ENCODE results near the gene DCAF6.

DCAF6 gene

DNA sequence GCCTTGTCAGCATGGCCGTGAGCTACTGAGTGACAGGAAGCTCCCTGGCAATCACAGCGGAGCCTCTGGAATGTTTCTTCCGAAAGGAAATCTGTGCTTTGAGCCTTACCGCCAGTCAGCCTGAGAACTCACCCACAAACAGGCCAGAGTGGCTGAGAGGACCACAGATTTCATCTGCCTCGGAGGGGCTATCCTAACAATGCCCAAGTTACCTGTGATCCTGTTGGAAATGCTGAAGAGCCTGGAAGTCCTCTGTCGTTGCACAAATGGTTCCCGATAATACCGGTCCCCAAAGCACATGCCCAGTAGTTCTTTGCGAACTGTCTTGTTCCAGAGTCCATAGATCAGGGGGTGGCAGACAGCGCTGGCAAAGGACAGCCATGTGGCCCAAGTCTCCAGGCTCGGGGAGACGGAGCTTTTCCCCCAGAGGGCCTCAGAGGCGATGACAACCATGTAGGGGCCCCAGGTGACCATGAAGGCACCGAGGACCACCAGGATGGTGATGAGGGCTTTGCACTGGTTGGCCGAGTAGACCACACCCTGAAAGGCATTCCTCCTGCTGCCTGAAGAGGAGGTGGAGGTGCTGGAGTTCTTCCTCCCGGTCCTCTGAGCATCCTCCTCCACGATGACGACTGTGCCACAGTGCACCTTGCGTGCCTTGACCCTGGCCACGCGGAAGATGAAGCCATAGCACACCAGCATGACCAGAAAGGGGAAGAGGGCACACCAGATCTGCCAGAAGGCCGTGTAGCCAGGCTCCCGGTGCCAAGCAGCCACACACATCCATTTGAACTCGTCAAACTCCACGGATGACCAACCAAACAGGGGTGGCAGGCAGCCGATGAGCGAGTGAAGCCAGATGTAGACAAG lies 160.0 kb downstream of the DCAF6 start:
- Histone ChIP-seq H3K4me3 (ENCODE audit: low read depth, low read length) (no peak overlapping the region), H3K9me3 (no peaks in the 10 kb centered on the region), H3K36me3 (no peaks in the 10 kb centered on the region), H3K4me1 (no peaks in the 10 kb centered on the region; the same call in 1 of the 2 replicates), H3K27me3 (no peaks in the 10 kb centered on the region)
- TF ChIP-seq, protein P1, sequence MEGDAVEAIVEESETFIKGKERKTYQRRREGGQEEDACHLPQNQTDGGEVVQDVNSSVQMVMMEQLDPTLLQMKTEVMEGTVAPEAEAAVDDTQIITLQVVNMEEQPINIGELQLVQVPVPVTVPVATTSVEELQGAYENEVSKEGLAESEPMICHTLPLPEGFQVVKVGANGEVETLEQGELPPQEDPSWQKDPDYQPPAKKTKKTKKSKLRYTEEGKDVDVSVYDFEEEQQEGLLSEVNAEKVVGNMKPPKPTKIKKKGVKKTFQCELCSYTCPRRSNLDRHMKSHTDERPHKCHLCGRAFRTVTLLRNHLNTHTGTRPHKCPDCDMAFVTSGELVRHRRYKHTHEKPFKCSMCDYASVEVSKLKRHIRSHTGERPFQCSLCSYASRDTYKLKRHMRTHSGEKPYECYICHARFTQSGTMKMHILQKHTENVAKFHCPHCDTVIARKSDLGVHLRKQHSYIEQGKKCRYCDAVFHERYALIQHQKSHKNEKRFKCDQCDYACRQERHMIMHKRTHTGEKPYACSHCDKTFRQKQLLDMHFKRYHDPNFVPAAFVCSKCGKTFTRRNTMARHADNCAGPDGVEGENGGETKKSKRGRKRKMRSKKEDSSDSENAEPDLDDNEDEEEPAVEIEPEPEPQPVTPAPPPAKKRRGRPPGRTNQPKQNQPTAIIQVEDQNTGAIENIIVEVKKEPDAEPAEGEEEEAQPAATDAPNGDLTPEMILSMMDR (IDR thresholded peaks at IDR 0.05; ENCODE audit: low read depth, low read length): no peak
- DNase-seq: no peak

DNA sequence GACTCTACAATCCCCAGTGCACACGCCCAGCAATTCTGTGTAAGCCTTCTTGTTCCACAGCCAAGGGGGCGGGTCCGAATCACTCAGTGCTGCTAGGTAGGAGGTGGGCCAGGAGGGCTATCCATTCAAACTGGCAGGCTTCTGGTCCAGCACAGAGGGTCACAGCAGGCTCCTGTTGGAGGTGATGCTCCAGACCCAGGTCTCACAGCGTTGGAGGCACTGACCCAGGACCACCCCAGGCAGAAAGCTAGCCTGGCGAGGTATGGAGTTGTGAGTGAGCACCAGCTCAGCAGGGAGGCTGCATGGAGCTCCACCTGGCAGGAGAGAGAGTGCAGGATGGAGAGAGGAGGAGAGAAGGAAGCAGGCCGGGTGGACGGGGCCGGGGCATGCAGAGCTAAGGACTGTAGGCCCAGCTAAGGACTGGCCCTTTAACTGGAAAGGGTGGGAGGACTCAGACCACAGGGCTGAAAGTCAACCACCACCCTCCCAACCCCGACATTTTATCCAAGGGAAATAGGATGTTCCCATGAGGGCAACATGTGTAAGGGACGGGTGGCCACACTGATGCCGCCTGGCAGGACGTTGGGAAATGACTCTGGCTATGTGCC lies 161.5 kb downstream of the DCAF6 start:
- H3K4me1 ChIP-seq: no peaks in the 10 kb centered on the region; the same call in 1 of the 2 replicates
- DNase-seq: no peak
- no peaks in the 10 kb centered on the region for H3K27me3 ChIP-seq
- H3K36me3 ChIP-seq: no peaks in the 10 kb centered on the region
- H3K9me3 ChIP-seq: no peaks in the 10 kb centered on the region
- TF ChIP-seq, protein P1 (IDR thresholded peaks at IDR 0.05; ENCODE audit: low read depth, low read length): no peak
- no peak overlapping the region for H3K4me3 ChIP-seq (ENCODE audit: low read depth, low read length)

DNA sequence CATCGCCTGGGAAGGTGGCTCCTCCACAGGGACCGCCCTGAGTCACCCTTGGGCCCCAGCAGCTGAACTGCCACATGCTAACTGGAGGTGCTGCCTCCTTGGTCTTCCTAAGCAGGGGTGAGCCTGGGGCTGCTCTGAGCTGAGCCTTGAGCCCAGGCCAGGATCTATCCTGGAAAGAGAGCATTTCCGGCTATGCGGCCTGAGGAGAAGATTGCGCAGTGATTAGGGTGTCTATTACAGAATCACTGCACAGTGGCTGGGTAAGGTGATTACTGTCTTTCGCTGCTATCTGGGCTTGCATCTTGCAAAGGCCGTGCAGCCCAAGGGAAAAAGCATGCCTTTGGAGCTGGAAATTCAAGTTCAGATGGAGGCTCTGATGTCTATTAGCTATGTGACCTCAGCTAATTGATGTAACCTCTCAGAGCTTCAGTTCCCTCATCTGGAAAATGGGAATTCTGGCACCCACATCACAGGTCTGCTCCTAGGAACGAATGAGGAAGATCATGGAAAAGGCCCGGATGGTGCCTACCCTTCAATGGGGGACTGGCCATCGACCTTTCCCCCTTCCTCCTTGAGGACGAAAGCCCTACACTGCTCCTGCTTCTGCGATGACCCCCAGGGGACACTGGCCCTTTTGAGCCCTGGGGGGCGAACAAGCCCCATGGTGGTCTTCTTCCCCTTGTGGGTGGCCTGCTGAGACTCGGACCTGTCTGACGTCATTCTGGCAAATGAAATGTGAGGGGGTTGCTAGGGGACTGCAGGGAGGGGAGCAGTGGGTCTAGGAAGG lies 162.2 kb downstream of the DCAF6 start:
- TF ChIP-seq, protein P1 (IDR thresholded peaks at IDR 0.05; ENCODE audit: low read depth, low read length): no peak
- Histone ChIP-seq H3K9me3 (no peaks in the 10 kb centered on the region), H3K4me1 (no peaks in the 10 kb centered on the region; the same call in 1 of the 2 replicates), H3K4me3 (ENCODE audit: low read depth, low read length) (no peak overlapping the region), H3K27me3 (no peaks in the 10 kb centered on the region), H3K36me3 (no peaks in the 10 kb centered on the region)
- no peak for DNase-seq

DNA sequence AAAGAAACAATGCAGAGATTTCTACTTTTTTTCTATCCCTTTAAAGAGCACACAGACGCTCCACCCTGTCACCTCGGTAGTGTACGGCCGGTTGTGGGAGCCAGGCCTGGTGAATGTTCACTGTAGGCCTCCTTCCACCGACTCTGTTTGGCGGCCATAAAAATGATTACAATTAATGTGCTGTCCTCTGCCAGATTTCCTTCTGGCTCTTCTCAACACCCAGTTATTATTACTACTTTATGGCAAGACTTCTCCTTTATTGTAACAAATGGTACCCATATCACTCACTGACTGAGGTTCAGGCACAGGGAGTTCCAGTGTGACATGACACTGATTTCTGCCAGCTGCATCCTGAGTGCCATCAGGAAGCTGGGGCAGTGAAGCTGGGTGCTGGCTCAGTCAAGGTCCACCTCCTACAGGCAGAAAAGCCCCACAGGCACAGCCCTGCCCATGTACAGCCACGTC lies 162.9 kb downstream of the DCAF6 start:
- Histone ChIP-seq H3K9me3 (no peaks in the 10 kb centered on the region), H3K4me3 (ENCODE audit: low read depth, low read length) (no peak overlapping the region), H3K36me3 (no peaks in the 10 kb centered on the region), H3K27me3 (no peaks in the 10 kb centered on the region), H3K4me1 (no peaks in the 10 kb centered on the region; the same call in 1 of the 2 replicates)
- TF ChIP-seq, protein P1 (IDR thresholded peaks at IDR 0.05; ENCODE audit: low read depth, low read length): no peak
- DNase-seq: no peak

DNA sequence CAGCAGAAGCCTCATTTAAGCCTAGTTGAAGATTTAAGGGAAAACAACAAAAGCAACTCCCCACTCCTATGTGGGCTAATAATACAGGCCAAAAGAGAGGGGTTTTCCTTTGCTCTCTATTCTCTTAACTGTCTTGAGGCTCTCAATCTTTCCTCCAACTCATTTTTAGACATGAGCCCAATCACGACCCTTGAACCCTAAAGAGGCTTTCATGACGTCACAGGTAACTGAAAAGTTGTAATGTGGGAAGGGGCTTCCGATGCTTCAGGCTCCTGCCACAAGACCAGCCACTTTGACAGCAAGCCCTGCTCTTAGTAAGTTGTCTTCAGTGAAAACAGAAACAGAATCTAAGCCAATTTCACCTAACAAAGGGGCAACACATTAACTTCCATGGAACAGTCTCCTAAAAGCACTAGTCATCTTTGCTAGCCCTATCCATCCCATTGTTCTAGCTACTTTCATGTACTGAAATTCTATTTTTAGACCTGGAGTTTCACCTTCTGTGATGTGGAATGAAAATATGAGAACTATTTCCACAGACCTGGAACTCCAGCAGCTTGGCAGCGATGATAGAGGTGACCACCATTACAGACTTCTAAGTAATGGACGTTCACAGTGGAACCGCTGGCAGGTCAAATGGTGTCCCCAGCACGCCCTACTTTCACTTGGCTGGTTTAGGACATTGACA lies 164.0 kb downstream of the DCAF6 start:
- no peaks in the 10 kb centered on the region for H3K36me3 ChIP-seq
- H3K9me3 ChIP-seq: no peaks in the 10 kb centered on the region
- DNase-seq: no peak
- no peak overlapping the region for H3K4me3 ChIP-seq (ENCODE audit: low read depth, low read length)
- TF ChIP-seq, protein P1 (IDR thresholded peaks at IDR 0.05; ENCODE audit: low read depth, low read length): no peak
- no peaks in the 10 kb centered on the region; the same call in 1 of the 2 replicates for H3K4me1 ChIP-seq
- H3K27me3 ChIP-seq: no peaks in the 10 kb centered on the region

Data from BE2C (cell line).